NCI-H1105 (cell line): ENCODE measurements around the gene EN2.

Source experiments
- DNase-seq: peaks from one replicate; lab custom pipeline; 2025; lab: John Stamatoyannopoulos, UW

EN2 gene

GRCh38 chr7:155486783-155487508, 29.0 kb downstream of the EN2 start:
- DNase-seq = no peak

DNA sequence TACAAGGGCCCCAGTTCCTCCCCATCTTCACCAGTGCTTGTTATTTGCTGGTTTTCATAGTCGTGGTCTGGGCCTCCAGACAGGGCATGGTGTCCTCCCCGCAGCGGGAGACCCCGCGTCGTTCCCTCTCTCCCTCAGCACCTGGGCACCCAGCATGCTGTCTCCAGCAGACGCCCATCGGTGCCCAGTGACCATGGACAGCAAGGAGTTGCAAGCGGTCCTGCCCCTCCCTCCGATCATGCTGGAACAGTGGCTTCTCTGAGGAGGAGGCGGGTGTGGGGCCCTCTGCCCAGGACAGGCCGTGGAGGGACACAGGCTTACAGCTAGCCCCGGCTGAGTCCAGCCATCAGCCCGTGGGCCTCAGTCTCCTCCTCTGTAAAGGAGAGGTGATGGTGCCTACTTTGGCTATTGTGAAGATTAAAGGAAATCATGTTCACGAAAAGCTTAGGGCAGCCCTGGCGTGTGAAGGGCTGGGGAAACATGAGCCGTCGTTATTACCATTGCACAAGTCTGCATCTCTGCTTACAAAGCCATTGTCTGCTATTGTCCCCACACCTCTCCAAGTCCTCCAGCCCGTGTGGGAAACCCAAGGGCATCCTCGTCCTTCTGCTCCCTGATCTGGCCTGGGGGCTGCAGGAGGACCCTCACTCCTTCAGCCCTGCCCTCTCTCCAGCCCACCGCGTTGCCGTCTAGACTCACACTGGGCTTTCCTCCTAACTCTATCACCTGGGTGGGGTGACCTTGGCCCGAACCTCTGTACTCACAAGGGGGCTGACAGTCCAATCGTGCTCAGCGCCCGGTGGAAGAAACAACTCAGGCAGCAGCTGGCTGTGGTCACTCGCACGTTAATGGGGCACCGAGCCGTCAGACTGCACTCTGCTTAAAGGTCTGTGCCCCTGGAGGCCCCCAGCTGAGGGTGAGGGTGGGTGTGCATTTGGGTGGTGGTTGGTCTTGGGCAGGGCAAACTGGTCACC, 29.9 kb downstream of the EN2 start:
- DNase-seq = no peak

DNA sequence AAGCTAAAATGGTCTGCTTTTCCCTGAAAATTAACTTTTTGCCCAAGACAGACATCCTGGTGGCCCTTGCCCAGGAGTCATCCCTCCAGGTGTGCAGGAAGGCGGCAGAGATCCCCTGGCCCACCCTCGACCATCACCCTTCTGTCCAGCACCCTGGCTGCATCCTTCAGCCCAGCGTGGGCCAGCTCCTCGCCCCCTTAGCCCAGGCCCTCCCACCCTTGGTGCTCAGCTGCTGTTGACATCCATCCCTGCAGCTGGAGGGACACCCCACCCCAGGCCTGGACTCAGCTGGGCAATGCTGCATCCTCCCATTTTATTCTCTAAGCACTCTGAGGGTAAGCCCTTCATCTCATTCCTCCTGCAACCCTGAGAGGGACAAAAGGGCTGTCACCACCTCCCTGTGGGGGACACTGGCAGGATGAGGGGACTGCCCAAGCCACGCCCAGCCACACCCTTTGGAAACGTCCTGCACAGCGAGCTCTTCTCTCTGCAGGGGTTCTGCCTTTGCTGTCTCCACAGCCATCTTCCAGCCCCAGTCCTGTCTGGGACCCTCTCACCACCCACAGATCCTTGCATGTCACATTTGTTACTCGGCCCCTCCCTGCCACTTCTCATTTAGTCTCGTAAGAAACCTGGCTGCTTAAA, 30.7 kb downstream of the EN2 start:
- DNase-seq = no peak

DNA sequence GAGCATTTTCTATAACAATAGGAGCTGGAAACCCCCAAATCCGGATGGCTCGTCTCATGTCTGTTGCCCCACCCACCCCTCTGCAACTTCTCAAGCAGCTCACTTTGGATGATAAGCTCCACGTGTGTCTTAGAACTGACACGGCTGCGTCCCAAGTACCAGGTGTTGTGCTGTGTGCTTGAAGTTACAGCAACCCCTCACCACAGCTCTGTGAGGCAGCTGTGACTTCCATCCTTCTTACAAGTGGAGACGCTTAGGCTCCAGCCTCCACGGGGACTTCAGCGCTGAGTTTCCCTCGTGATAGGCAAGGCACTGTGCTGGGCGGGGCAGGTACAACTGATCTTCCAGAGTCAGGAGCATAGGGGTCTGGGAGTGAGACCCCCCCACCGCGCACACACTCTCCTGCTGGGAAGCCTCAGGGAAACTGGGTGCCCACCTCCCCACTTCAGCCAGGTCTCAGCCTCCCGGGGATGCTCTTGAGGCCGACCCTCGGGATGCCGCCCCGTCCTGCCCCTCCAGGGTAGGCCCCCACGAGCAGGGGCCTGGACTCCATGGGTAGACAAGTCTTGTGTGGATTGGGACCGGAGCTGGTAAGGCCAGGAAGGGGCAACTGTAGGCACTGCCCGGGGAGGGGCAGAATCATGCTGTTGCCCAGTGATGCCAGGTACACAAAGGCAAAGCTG, 31.4 kb downstream of the EN2 start:
- DNase-seq = no peak

GRCh38 chr7:155489862-155490696, 32.1 kb downstream of the EN2 start:
- no peak for DNase-seq

GRCh38 chr7:155490697-155491628, 33.0 kb downstream of the EN2 start:
- no peak for DNase-seq

DNA sequence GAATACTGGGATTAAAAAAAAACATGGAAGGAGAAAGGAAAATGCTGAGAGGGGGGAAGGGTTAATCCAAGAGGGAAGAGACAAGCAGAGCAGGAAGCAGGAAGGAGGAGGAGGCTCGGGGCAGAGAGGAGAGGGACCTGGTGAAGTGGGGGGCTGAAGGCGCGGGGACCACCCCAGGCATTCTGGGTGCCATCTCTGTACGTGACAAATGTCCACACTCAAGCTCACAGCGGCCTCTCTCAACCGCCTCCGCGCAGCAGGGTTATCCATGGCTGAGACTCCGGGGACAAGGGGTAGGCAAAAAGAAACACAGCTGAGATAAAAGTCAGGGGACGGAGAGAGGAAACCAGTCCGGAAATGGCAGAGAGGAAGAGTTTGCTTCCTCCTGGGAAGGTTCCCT, 33.9 kb downstream of the EN2 start:
- DNase-seq = no peak

DNA sequence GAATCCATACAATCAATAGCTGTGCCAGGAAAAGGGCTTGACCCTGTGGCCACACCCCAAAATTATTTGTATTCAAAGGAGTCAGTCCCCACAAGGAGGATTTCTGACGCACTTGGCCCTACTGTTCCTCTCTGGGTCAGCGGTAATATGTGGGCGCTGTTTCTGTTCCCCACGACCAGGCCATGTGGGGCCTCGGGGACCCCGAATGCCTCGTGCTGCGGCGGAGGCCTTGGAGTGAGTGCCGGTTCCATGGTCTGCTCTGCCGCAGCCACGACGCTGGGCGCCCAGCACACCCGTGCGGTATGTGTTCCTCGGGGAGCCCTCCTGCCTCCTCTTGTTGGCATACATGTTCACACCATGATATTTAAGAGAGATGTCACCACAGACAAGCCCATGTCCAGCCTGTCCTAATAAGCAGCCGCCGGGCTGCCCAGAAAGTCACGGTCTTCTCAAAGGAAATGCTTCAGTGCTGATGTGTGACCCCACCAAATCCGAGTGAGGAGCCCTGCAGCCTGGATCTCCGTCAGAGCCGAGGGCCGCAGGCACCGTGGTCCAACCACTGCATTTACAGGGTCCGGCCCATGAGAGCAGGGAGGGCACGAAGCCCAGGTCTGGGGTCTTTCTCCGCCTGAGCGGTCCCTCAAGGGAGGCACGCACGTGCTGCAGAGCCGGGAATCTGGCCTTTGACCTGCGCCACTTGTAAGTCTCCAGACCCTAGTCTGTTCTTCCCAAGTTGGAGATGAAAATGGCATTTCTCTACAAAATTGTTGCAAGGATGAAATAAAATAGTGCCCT, 36.0 kb downstream of the EN2 start:
- no peak for DNase-seq

GRCh38 chr7:155494551-155494950, 36.6 kb downstream of the EN2 start:
- DNase-seq = no peak

GRCh38 chr7:155495440-155496248, 37.7 kb downstream of the EN2 start:
- DNase-seq = peak; percentile 39

- DNase-seq = no peak
These were observed 38.5 kb downstream of the EN2 start for GRCh38 chr7:155496267-155497005.

GRCh38 chr7:155497149-155497901, 39.4 kb downstream of the EN2 start:
- DNase-seq = no peak

DNA sequence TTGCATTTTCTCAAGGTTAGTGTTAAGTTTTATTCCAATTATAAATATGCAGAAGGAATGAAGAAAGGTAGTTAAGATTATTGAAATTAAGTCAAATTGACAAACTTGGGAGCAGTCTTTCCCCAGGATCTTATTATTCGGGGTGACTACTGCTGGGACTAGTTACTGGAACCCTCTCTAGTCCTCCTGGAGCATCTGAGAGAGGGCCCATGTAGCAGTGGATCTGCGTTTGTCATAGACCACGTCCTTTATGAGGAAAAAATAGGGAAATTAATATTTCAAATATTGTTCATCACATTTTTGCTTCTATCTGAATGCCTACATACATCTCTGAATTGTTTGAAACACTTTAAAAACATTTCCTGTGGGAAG, 47.5 kb downstream of the EN2 start:
- no peak for DNase-seq

DNA sequence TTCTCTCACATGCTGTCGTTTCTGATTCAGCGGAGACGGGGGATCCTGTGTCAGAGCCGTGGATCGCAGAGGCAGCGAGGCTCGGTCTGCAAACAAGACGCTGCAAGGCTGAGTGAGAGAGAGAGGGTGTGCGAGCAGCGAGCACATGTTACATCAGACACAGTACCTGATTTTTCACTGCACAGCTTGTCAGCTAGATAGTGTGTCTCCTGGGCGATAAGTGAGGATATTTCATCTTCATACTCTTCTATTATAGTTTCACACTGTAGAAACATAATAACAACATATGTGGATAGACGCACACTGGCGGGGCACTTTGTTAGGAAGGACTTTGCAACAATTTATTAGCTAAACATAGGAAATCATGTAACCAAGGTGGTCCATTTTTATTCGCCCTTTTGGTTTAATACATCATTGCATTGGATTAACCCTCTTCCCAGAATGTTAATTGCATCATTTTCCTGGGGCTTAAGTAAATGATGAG, 49.0 kb downstream of the EN2 start:
- DNase-seq = no peak

DNA sequence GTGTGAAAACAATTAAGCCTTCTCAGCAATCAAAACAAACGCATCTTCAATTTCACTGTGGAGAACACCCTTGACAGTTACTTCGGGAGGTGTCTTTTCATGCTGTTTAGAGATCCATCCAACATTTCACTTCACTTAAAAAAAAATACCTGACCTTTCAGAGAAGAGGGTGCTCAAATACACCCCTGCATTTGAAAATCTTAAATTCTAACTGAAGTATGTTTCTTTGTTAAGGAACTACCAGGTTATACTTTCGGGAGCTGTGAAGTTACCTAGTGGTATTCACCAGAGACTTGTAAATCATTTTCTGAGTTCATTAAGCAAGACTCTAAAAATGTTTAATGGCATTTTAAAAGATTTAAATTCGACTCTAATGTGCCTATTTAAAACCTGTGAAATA, 49.6 kb downstream of the EN2 start:
- no peak for DNase-seq
